Omental fat pad (tissue), 4 donors: Measurements from ENCODE around the gene C10orf71. TPM values are rescaled to one million over a fixed set of nuclear protein-coding genes. Genes with fewer than 3 reads are reported as not detected.
A peak's percentile ranks its signal among the peaks of the same experiment; 100 is the strongest.

Source experiments
- ATAC-seq: fragments of 150-250 bp; one replicate; pipeline ENCODE4 v1.9.1; 2016; ENCODE audit warnings: mild to moderate bottlenecking, moderate library complexity; ENCODE audit not compliant: low FRiP score
- DNase-seq: peaks from one replicate; pipeline ENCODE4 v3.0.0-alpha.2; 2019; ENCODE audit warnings: low spot score
- total RNA-seq, 4 donors: library from RNA; depleted of rRNA; stranded (reverse); fragments of >200 nt; gene quantifications; one replicate each; pipeline ENCODE4 v1.1.0, GENCODE V29; 2016
- TF ChIP-seq, protein P1 (sequence below), 3 donors: fragments of 450-650 bp; IDR thresholded peaks; one replicate each; pipeline ENCODE4 v1.5.1; 2016 to 2017; ENCODE audit warnings: antibody characterized with exemption in 3 of 3, mild to moderate bottlenecking in 3 of 3, moderate library complexity in 2 of 3

Gene C10orf71
- total RNA-seq, 4 donors from 2014 or later = not detected

DNA sequence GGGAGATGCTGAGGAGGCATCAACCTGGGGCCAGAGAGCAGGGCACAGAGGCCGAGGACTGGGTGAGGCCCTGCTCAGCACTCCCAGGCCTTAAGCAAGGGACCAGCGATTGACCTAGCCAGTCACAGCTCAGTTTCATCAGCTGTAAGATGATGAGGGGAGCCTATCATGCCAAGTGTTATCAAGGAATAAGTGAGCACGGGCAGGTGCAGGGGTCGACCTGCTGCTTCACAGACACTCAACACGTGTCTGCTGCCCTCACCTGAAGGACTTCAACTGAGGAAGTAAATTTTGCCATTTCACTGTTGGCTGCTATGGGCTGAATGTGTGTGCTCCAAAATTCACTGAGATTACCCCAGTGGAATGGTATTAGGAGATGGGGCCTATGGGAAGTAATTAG is 9.9 kb downstream of the C10orf71 start:
- DNase-seq = no peak
- no peak for ATAC-seq
- TF ChIP-seq, protein P1, sequence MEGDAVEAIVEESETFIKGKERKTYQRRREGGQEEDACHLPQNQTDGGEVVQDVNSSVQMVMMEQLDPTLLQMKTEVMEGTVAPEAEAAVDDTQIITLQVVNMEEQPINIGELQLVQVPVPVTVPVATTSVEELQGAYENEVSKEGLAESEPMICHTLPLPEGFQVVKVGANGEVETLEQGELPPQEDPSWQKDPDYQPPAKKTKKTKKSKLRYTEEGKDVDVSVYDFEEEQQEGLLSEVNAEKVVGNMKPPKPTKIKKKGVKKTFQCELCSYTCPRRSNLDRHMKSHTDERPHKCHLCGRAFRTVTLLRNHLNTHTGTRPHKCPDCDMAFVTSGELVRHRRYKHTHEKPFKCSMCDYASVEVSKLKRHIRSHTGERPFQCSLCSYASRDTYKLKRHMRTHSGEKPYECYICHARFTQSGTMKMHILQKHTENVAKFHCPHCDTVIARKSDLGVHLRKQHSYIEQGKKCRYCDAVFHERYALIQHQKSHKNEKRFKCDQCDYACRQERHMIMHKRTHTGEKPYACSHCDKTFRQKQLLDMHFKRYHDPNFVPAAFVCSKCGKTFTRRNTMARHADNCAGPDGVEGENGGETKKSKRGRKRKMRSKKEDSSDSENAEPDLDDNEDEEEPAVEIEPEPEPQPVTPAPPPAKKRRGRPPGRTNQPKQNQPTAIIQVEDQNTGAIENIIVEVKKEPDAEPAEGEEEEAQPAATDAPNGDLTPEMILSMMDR (IDR thresholded peaks at IDR 0.05) = no peak

DNA sequence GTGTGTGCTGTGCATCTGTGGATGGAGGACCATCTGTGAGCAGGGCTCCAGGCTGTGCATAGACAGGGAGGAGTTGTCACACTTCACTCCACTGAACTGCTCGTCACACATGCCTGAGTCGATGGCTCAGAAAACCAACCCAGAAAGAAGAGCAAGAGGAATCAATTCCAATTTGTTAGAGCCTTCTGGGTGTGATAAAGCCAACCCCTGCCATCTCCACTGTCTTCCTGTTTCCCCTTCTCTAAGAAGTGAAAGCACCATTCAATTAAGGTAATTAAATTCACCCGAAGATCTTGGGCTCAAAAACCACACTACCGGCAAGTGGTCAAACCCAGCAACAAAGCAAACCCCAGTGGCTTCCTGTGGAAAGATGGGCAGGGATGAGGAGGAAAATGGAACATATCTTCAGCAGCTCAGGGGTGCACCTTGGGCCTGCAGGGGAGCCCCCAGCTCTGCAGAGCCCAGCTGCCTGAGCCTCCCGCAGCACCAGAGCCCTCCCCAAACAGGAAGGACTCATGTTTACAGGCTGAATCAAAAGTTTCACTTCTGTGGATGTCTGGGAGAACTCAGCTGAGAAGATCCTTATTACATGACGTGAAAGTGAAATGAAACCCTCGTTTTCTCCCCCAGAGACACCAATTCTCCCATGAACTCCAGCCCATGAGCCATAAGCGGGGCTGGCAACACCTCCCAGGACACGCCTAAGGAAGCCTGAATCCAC is 10.9 kb downstream of the C10orf71 start:
- TF ChIP-seq, protein P1 (IDR thresholded peaks at IDR 0.05) = no peak
- DNase-seq = no peak
- no peak for ATAC-seq

DNA sequence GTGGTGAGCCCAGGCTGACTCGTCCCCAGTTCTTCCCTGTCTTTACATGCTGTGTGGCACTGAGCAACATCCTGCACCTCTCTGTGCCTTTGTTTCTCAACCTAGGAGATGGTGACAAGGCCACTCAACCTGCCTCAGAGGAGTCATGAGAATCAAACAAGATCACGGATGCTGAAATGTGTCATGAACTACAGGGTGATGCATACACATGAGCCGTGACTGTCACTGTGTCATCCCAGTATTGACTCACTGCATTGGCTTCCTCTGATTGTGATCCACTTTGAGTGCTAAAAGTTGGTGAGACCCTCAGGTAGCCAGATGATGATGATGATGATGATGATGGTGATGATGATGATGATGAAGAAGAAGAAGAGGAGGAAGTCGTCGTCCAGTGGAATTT is 11.5 kb downstream of the C10orf71 start:
- TF ChIP-seq, protein P1 (IDR thresholded peaks at IDR 0.05) = no peak
- DNase-seq (no peak), ATAC-seq (peak; percentile 30)

DNA sequence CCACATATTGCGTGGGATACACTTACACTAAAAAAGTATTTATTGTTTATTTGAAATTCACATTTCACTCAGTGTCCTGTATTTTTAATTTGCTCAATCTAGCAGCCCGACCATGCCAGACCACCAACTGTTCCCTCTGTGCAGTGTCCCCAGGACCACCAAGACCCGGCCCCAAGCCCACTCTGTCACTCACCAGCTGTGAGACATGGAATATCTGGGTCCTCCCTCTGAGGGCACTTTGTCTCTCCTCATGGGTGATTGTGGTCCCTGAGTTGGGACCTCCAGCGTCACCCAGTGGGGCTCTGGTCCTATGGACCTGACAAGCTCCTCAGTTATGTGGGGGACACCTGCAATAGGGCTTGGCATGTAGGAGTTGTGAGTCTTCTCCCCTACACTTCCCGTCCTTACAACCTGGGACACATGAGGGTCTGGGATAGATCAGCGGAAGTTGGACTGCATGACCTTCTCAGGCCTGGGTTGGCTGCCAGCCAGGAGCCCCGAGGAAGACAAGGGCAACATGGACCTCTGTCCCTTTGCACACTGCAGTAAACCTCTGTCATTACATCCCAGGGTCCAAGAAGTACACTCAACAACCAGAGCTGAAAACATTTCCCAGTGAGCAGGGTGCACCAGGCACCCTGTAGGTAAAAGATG is 12.1 kb downstream of the C10orf71 start:
- TF ChIP-seq, protein P1 (IDR thresholded peaks at IDR 0.05) = no peak
- ATAC-seq (no peak), DNase-seq (no peak)

DNA sequence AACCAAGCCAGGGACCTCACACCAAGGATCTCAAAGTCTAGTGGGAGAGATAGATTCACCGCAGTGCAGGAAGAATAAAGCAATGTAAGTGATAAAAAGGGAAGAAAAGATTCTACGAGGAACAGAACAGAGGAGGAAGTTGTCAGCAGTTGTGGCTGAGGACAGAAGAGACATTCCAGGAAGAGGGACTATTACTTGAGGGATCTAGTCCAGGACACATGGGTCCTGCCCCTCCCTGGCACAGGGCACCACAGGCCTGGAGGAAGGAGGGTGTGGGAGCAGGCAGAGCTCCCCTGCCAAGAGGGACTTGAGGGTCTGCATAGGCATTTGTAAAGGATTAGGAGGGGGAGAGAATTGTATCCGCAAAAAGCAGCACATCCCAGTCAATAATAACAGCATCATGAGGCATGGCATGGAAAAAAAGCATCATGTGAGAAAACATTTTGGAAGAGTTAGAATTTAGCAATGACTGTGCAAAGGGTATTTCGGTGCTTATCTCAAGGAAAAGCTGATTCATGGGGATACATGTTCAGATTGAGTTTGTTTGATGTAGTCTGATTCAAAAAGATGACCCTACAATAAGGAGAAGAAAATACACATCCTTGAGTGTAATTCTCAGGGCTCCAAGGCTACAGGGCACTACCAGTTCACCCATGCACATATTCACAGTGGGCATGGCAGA is 12.7 kb downstream of the C10orf71 start:
- no peak for ATAC-seq
- TF ChIP-seq, protein P1 (IDR thresholded peaks at IDR 0.05) = no peak
- no peak for DNase-seq

DNA sequence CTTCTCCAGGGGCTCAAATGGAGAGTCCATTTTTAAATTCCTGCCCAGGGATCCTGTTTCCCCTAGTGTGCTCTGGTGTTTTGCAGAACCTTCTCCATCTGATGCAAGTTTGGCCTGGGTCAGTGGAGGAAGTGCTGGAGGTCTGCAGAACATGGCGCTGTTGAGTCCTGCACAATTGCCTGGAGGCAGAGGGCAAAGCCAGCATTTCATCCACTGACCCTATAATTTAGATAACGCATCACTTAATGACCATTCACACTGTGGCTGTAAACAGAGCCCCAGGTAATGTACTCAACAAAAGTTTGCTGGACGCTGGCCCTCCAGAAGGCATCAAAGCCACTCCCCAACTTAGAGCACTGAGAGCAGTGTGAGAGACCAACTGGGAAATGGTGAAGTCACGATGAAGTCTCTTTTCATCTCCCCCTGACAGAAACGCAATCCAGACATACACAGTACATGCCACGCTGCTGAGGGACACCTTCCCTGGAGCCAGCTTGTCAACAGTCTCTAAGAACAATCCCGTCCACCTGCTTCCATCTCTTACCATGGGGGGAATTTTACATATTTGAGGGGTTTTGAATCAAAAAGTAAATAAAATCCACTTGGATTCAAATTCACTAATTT is 13.4 kb downstream of the C10orf71 start:
- ATAC-seq (no peak), DNase-seq (no peak)
- TF ChIP-seq, protein P1 (IDR thresholded peaks at IDR 0.05) = no peak
